GM04503 (cell line): ENCODE measurements around the gene TFEB.

Experiments used
- DNase-seq: peaks from one replicate; pipeline ENCODE4 v3.0.0-alpha.2; 2012; ENCODE audit warnings: low read depth

Gene TFEB

DNA sequence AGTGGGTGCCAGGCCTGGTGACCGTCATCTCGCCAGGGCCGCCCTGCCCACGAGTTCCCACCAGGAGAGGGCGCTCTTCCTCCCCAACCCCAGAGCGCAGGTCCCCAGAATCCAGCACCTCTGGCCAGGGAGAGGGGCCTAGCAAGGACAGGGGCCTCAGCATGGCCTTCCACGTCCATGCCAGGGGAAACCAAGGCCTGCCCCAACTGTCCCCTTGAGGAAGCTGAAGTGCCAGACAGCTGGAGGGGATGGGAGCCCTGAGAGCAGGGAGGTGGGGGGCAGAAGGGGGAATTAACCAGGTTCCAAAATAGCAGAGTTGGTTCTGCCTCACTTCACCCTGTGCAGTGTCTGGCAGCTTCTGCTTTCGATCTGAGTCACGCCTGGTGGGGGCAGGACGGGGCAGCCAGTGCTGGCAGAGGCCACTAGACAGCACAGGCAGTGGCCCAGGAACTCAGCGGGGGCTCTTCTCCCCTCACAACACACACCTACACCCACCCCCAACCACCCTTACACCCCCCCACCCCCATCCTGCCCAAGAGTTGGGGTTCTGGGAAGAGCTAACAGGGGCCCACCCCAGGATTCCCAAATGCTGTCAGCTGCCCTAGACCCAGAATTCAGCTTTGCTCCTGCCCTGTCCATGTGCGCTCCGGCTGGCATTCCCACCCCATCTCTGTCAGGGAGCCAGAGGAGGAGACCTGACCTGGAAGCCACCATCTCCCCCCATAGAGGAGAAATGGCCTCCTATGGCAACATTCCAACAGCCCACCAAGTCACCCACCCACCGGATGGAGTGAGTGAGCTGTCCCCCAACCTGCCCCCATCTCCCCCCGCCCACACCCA is 29.2 kb downstream of the TFEB start:
- no peak for DNase-seq

DNA sequence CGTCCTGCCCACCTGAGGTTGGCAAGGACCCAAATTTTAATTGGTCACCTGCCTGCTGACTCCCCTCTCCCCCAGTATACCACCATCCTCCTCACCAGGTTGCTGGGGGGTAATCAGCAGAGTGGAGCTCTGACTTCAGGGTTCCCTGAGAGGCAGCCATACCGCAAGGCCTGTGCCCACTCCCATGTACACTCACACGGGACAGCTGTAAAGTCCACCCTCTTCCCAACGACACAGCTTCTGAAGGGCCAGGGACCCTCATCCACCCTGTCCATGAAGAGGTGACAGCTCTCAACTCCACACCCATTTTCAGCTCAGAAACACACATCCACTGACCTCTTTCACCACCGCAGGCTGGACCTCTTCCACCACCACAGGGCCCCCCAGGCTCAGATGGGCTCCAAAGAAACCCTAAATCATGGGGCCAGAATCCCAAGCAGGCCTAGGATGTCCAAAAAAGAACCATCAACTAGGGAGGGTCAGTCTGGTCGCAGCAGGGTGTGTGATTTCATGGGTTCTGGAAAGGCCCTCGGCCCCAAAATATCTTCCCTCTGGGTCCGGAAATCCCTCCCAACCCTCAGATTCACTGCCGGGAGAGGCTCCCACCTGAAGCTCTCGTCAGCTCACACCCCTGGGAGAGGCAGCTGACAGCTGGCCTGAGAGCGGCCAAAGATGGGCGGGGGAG is 30.0 kb downstream of the TFEB start:
- DNase-seq = no peak

DNA sequence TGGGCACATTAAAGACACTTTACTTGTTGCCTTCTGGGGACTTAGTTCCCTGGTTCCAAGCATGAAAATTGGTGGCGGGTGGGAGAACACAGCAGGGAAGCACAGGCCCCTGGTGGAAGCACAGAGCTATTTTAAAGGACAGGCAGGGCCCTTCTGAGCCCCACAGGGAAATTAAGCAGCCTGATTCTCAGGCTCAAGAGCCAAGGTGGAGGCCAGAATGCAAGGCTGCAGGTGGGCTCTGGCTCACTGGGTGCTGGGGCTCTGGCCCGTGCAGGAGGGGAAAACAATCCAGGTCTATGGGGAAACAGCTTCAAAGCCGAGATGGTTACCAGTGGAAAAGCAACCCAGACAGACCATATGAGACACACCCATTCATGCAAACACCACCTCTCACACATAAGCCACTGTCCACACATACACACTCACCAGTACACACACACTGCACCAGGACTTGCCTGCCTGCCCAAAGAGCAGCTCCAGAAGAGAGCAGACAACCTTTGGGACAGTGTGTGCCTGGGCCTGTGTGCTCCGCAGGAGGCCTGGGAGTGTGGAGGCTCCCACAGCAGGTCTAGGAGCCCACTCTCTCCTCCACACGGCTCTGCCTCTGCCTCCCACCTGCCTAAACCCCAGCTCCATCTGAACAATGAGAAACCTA is 30.6 kb downstream of the TFEB start:
- no peak for DNase-seq

DNA sequence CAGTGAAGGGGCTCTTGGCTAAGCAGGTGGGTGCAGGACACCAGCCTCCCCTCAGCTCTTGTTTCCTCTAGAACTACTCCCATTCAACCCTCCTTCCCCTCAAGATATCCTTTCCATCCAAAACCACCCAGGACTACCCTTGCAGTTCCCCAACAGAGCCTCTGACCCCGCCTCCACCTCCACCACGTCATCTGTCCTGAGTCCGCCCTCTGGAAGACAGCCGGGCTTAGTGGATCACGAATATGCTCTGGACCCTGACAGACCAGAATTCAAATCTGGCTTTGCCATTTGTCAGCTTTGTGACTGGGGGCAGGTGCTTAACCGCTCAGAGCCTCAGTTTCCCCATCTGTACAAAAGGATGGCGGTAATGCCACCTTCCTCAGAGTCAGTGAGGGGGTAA is 31.4 kb downstream of the TFEB start:
- no peak for DNase-seq

DNA sequence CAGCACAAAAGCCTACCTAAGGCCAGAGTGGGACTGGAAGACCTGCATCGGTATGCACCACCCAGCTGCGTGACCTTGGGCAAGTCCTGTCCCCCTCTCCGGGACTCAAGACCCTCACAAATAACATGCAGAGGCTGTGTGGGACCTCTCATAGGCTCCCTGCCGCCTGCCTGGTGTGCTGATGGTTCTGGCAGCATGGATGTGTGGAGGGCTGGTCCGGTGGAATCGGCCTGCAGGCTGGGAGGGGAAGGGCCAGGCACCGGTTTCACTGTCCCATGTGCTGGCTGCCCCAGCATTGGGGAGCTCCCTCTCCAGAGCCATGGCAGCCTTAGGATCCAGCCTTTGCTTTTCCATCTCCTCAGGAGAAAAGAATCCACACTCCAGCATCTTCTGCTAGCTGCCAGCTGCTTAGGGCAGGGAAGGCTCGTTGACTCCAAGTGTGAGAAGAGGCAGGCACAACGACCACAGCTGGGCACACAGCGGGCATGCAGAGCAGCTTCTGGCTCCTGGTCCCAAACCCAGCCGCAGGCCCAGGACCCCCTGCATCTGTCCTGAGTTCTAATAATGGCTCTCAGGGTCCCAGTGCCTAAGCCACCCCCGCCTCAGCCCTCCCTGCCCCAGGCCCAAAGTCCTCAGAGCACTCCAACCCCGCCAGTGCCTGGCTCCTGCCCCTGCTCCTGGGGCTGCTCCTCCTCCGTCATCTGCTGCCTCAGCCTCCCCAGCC is 32.5 kb downstream of the TFEB start:
- DNase-seq = no peak

DNA sequence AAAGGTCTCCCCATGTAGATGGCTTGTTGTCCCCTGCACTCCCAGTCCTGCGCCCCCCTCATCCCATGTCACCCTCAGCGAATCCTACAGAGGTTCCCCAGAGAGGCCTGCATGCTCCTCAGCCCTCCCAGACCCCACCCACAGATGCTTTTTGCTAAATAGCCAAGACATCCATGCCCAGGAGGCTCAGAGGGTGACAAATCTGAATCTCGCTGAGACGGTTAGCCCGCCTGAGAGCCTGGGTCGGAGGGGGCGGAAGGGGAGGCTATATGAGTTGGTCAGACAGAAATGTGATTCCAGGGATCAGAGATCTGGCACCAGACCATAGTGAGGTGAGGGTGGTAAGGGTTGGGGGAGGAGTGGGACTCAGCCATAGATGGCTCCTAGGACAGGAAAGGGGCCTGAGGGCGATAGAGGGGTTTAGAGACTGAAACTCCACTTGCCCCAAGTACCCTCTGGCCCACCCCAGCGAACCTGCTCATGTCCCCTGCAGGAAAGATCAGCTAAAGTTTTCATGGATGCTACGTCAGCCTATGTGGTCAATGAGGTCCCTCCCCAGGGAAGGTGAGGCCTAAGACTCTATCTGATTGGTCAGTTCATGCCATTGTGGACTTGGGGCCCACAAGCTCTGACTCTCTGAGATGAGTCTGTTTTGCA is 33.2 kb downstream of the TFEB start:
- DNase-seq = no peak

DNA sequence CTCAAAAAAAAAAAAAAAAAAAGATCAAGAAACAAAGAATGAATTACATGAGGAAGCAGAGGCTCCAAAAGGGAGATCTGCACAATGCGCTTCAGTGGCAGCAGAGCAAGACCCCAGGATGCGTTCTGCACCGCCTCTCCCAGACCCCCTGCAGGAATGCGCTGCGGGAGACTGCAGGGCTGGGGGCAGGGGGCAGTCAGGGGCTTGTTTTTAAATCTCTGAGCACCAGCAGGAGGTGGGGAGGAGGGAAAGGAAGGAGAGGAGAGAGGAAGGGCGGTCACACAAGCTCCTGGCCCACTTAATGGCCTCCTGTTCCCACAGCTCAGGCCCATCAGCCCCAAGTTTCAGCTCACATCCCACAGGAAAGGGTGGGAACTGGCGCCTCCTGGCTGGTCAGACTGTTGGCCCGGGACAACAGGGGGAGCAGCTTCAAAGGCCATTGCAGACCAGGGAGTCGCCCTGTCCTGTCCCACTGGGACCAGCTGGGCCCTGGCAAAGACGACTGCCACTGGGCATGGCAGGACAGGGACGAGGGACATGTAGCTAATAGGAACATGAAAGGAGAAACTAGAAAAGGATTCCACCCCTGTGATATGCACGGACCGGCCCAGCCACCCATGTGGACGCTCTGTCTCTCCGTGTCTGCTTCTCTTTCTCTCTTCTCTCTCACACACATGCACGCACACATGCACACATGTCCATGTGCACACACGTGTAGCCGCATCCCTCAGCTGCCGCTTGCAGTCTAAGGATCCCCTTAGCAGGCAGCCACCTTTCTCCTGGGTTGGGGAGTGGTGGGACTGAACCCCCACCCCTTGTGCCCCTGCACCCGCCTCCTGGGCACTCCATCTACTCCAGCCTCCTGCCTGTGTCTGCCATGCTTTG is 34.7 kb downstream of the TFEB start:
- no peak for DNase-seq

DNA sequence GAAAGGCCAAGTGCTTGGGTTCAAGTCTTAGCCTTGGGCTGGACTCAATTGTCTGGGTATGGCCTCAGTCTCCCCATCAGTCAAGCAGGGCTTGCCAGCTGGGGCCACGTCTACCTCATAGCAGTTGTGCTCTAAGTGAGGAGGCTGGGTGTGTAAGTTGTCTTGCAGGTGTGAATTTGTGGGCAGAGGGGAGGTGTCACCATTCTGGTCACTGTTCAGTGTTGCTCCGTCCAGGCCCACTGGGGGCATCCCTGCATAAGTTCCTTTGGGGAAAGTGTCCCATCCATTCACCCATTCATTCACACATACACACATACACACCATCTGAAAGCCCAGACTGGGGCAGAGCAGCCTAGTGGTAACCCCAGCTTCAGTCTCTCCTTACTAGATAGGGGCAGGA is 36.3 kb downstream of the TFEB start:
- DNase-seq = no peak

DNA sequence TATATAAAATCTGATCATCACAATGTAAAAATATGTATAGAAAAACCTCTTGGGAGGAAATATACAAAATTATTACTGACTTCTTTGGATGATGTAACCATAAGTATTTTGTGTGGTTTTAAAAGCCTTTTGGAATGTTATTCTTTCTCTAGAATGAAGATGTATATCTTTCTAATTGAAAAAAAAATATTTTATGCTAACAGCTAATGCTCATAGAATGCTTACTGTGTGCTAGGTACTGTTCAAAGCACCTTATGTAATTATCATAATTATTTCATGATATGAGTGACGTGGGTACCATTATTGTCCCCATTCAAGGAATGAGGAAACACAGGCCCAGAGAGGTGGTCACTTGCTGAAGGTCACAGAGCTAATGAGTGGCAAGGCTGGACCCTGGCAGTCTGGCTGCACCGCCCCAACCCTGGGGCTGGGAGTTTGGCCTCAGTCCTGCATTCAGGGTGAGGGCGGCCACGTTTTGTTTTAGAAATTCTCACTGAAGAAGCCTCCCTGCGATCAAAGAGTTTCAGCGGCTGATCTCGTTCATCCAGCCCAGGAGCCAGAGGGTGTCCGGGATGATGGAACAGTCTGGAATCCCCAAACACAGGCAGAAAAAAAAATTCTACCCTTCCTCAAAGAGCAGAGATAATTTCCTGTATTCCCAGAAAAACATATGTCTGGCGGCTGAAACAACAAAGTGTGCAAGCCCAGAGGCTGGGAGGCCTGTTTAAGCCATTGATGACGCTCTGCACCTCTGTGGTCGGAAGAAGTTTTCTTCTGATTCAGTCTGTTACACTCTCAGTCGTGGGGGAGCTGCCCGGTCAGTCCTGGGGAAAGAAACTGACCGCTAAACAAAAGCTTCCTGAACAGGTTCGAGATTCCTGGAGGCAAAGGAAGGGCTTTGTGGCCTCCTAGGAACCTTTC is 37.3 kb downstream of the TFEB start:
- peak; percentile 45 for DNase-seq

DNA sequence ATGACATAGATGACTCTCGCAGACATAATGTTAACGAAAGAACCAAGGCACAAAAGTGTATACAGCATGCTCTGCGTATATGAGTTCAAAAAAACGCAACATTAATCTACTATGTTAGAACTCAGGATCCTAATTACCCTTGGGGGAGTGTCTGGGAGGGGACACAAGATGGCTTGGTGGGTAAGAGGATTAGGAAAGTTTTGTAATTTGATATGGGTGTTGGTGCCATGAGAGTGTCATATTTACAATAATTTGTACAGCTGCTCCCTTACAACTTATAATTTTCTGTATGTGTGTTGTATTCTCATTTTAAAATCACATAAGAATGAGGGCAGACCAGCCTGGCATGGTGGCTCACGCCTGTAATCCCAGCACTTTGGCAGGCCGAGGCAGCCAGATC is 38.6 kb downstream of the TFEB start:
- DNase-seq = no peak

DNA sequence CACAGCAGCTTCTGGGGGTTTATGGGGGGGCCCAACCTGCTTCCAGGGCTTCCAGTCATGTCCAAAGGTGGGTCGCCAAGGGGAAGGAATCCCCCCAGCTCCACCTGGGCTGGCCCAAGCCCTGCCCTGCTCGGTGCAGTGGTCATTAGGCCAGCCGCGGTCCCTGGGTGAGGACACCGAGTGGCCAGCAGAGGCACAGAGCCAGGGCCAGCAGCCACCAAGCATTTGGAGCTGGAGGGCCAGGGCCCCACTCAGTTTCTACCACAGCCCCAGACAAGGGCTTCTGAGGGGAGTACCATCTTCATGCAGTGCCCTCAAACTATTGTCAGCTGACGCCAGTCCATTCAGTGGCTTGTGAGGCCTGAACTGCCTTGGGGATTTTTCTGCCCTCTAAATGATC is 39.6 kb downstream of the TFEB start:
- no peak for DNase-seq

DNA sequence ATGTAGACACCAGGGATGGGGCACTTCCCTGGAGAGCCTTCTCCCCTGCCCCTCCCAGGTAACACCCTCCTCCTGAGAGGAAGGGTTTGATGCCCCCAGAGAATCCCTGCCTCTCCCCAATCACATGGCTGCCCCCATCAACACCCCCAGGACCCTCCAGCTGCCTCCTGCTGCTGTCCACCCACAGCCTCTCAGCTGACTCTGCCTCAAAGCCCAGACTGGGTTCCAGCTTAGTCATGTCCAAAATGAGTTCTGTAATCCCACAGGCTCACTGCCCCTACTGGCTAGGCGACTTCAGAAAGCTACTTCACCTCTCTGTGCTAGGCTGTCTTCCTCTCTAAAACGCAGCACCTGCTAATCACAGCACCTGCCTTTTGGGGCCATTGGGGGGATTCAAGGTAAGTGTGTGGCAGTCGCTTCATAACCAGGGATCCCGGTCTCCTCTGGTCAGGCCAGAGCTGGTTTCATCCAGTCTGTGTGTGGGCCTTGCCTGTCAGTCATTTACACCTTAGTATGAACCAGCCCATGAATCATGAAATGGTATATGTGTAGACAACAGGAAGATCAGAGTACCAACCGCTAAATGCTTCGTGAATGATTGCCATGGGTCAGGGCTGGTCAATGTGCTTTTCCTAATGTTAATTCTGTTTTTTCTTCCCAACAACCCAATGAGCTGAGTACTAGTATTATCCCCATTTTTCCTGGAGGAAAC is 40.4 kb downstream of the TFEB start:
- DNase-seq = no peak

DNA sequence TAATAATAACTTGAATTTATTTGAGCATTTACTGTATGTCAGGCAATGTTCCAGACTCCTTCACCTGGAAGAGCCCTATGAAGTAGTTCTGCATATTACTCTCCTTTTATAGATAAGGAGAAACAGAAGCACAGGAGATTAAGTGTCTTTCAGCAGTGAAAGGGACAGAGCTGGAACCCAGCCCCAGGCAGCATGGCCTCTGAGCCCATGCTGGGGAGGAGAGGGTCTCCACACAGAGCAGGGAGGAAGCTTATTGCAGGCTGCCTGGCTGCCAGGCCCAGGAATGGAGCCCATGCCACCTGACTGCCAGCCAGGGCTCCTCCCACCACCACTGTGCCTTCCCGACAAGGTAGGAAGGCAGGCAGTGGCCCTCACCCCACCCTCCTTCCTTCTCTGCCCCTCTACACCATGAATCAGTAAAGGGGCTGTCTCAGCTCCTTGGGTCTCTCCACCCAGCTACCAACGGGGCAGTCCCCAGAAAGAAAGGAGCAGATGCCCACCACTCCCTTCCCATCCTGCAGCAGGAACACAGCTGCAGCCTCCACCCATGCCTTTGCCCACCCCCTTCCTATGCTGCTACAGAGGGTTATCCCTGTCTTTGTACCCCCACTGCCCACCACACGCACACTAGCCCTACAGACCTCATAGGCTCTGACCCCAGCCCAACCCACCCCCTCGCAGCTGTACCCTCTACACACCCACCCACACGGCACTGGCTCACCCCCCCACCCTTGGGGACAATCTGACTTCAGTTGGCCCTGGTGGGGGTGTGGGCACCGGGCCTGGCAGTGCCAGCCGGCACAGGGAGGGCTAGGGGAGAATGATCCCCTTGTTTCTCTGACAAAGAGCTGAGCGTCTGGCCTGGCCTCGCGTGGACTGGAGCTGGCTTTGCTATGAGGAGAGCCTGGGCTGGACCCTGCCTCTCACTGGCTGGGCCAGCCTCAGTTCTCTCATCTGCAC is 41.8 kb downstream of the TFEB start:
- DNase-seq = no peak

DNA sequence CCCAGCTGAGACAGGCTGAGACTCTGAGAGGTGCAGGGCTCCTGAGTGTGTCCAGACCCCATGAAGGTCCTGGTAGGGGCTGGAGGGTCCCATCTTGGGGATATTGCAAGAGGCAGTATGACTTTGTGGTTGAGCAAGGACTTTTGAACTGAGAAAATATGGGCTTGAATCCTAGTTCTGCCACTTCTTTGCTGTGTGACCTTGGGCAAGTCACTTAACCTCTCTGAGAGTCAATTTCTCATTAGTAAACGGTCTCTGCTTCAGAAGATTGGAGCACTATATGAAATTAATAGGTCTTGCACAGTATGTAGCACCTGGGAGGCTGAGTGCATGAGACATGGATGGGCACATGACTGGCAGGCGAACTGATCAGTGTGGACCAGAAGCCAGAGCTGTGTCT is 42.7 kb downstream of the TFEB start:
- no peak for DNase-seq

DNA sequence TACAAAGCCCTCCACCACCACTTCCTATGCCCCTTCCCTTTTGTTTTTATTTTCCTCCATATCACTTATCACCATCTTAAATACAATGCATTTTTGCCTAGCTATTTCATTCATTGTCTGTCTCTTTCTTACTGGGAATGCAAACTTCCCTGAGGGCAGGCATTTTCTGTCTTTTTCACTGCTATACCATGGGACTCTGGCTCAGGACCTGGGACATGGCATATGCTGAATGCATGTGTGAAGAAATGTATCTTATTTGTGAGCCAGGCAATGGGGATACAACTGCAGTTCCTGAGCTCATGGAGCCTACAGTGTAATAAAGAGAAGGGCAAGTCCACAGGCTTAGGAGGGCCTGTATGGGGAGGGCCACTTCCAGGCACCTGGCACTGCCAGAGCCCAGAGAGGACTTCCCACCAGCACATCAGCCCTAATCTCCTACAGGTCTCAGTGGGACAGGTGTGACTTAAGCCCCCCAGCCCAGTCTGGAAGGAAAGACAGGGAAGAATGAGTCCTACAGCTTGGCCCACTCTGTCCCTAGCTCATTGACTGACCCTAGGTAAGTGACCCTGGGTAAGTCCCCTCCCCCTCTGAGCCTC is 43.2 kb downstream of the TFEB start:
- no peak for DNase-seq

DNA sequence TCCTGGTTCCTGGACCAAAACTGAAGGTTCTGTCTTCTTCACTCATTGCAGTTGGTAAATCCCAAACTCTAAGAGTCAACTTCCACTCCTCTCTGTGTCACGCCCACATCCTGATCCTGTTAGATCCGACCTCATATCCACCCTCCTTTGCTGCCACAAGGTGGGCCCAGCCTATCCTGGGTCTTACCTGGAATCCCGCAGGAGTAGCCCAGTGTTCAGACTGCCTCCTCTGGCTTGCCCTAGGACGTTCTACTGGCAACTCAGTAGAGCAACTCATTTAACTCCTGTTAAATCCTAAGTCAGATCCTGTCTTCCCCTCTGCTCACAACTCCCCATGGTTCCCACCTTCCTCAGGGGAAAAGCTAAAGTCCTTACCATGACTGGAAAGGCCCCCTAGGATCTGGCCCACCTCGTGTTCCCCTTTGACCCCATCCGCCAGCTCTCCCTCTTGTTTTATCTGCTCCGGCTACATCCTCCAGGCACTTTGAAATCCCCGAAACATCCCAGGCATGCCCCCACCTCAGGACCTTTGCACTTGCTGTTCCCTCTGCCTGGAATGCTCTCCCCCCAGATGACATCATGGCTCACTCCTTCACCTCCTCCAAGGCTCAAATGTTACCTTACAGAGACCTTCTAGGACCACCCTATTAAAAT is 43.9 kb downstream of the TFEB start:
- no peak for DNase-seq
